WTC11 (cell line): ENCODE results near the gene DMRTB1. TPM values are rescaled to one million over a fixed set of nuclear protein-coding genes. Genes with fewer than 3 reads are reported as not detected.
"Not testable (repeated sequence)": the region's sequence is repeated elsewhere in the genome, so short reads cannot be mapped to it uniquely, and the experiment has no call there.

Source experiments
- ATAC-seq: fragments of 200-7000 bp; cut with Tn5 transposase; 2 replicates; pipeline ENCODE4 v1.10.0; 2021; ENCODE audit warnings: mild to moderate bottlenecking, moderate library complexity
- CTCF ChIA-PET: fragments of 300-600 bp; sonication (Branson Sonifier 250); formaldehyde crosslinking; loops from one replicate; lab custom pipeline; 2021; ENCODE audit warnings: antibody characterized with exemption; lab: Charles Lee
- POLR2A ChIA-PET: fragments of 350-600 bp; sonication (Branson Sonifier 250); formaldehyde crosslinking; loops from one replicate; lab custom pipeline; 2021; ENCODE audit warnings: antibody characterized with exemption; lab: Charles Lee
- DNase-seq: peaks from one replicate; pipeline ENCODE4 v3.0.0; 2021; ENCODE audit warnings: low spot score
- H3K27ac Mint-ChIP-seq: 2 replicates; pipeline ENCODE4 v1.8.0; 2021; ENCODE audit warnings: mixed read lengths
- H3K27me3 Mint-ChIP-seq: 2 replicates; pipeline ENCODE4 v1.8.0; 2021; ENCODE audit warnings: low read depth, mild to moderate bottlenecking, moderate library complexity, mixed read lengths
- H3K36me3 Mint-ChIP-seq: 2 replicates; pipeline ENCODE4 v1.8.0; 2021; ENCODE audit warnings: mixed read lengths
- H3K4me1 Mint-ChIP-seq: 2 replicates; pipeline ENCODE4 v1.8.0; 2022; ENCODE audit warnings: mixed read lengths
- H3K4me3 Mint-ChIP-seq: 2 replicates; pipeline ENCODE4 v1.8.0; 2021; ENCODE audit warnings: mild to moderate bottlenecking, moderate library complexity, mixed read lengths
- H3K9me3 Mint-ChIP-seq: 2 replicates; pipeline ENCODE4 v1.8.0; 2021; ENCODE audit warnings: mixed read lengths
- CDX4 ChIP-seq: fragments of 250-450 bp; sonication (Bioruptor Pico); IDR thresholded peaks from 2 replicates; pipeline ENCODE4 v1.9.0; 2021; ENCODE audit warnings: moderate library complexity, mild to moderate bottlenecking, inconsistent platforms, borderline replicate concordance
- CREM ChIP-seq: sonication (generic); formaldehyde crosslinking; IDR thresholded peaks from 2 replicates; pipeline ENCODE4 v1.8.1; 2022; ENCODE audit warnings: mild to moderate bottlenecking, missing genetic modification reagents, moderate library complexity
- EMX1 ChIP-seq: fragments of 250-450 bp; sonication (Bioruptor Pico); IDR thresholded peaks from 2 replicates; pipeline ENCODE4 v1.8.0; 2021; ENCODE audit warnings: mild to moderate bottlenecking
- ETV6 ChIP-seq: sonication (generic); formaldehyde crosslinking; IDR thresholded peaks from 2 replicates; pipeline ENCODE4 v1.8.1; 2022; ENCODE audit warnings: mild to moderate bottlenecking, missing genetic modification reagents
- GRHL2 ChIP-seq: fragments of 250-450 bp; sonication (Bioruptor Pico); IDR thresholded peaks from 2 replicates; pipeline ENCODE4 v1.8.0; 2022; ENCODE audit warnings: mild to moderate bottlenecking, moderate library complexity; ENCODE audit not compliant: insufficient replicate concordance, severe bottlenecking
- GTF2I ChIP-seq: fragments of 250-450 bp; sonication (Bioruptor Pico); conservative IDR thresholded peaks from 2 replicates; pipeline ENCODE4 v1.4.0; 2021; ENCODE audit warnings: mild to moderate bottlenecking
- NFATC4 ChIP-seq: fragments of 250-450 bp; sonication (Bioruptor Pico); IDR thresholded peaks from 2 replicates; pipeline ENCODE4 v1.9.0; 2021; ENCODE audit warnings: mild to moderate bottlenecking
- NR2C2 ChIP-seq: sonication (generic); formaldehyde crosslinking; IDR thresholded peaks from 2 replicates; pipeline ENCODE4 v1.8.0; 2022; ENCODE audit warnings: mild to moderate bottlenecking, missing genetic modification reagents
- PRDM15 ChIP-seq: sonication (generic); formaldehyde crosslinking; IDR thresholded peaks from 2 replicates; pipeline ENCODE4 v1.8.0; 2022; ENCODE audit warnings: missing genetic modification reagents
- PRRX2 ChIP-seq: fragments of 250-450 bp; sonication (Bioruptor Pico); IDR thresholded peaks from 2 replicates; pipeline ENCODE4 v1.8.0; 2021; ENCODE audit warnings: mild to moderate bottlenecking
- RORB ChIP-seq: fragments of 250-450 bp; sonication (Bioruptor Pico); IDR thresholded peaks from 2 replicates; pipeline ENCODE4 v1.9.0; 2021; ENCODE audit warnings: mild to moderate bottlenecking
- SMAD4 ChIP-seq: sonication (generic); formaldehyde crosslinking; IDR thresholded peaks from 2 replicates; pipeline ENCODE4 v1.8.0; 2022; ENCODE audit warnings: mild to moderate bottlenecking, missing genetic modification reagents
- TEAD1 ChIP-seq: sonication (generic); formaldehyde crosslinking; IDR thresholded peaks from 2 replicates; pipeline ENCODE4 v1.8.0; 2022; ENCODE audit warnings: mild to moderate bottlenecking, missing genetic modification reagents
- TP53 ChIP-seq: sonication (generic); formaldehyde crosslinking; IDR thresholded peaks from 2 replicates; pipeline ENCODE4 v1.8.1; 2023; ENCODE audit warnings: mild to moderate bottlenecking, missing genetic modification reagents
- USF1 ChIP-seq: sonication (generic); formaldehyde crosslinking; IDR thresholded peaks from 2 replicates; pipeline ENCODE4 v1.8.0; 2022; ENCODE audit warnings: mild to moderate bottlenecking, missing genetic modification reagents
- ZNF138 ChIP-seq: sonication (generic); formaldehyde crosslinking; conservative IDR thresholded peaks from 2 replicates; pipeline ENCODE4 v1.8.1; 2022; ENCODE audit warnings: mild to moderate bottlenecking, moderate library complexity, missing genetic modification reagents
- ZNF263 ChIP-seq: sonication (generic); formaldehyde crosslinking; IDR thresholded peaks from 2 replicates; pipeline ENCODE4 v1.8.1; 2022; ENCODE audit warnings: low read depth, mild to moderate bottlenecking, moderate library complexity, missing genetic modification reagents
- ZNF317 ChIP-seq: sonication (generic); formaldehyde crosslinking; IDR thresholded peaks from 2 replicates; pipeline ENCODE4 v1.8.1; 2023; ENCODE audit warnings: low read depth, mild to moderate bottlenecking, moderate library complexity, missing genetic modification reagents, borderline replicate concordance
- ZNF532 ChIP-seq: fragments of 250-450 bp; sonication (Bioruptor Pico); IDR thresholded peaks from 2 replicates; pipeline ENCODE4 v1.9.0; 2021; ENCODE audit warnings: mild to moderate bottlenecking, borderline replicate concordance
- total RNA-seq: library from RNA; stranded (reverse); gene quantifications from 3 replicates; pipeline ENCODE4 v1.2.3, GENCODE V29; 2021
- TF ChIP-seq, protein P1 (sequence below): sonication (generic); formaldehyde crosslinking; conservative IDR thresholded peaks from 2 replicates; pipeline ENCODE4 v1.8.1; 2022; ENCODE audit warnings: mild to moderate bottlenecking, missing genetic modification reagents
- TF ChIP-seq, protein P2 (sequence below): sonication (generic); formaldehyde crosslinking; IDR thresholded peaks from 2 replicates; pipeline ENCODE4 v1.8.0; 2022; ENCODE audit warnings: mild to moderate bottlenecking, missing genetic modification reagents
- TF ChIP-seq, protein P3 (sequence below): fragments of 250-450 bp; sonication (Bioruptor Pico); IDR thresholded peaks from 2 replicates; pipeline ENCODE4 v1.9.0; 2021; ENCODE audit warnings: mild to moderate bottlenecking

Gene DMRTB1
- total RNA-seq, 1 experiment from 2014 or later = 0.17 TPM

GRCh38 chr1:53434405-53435007, 24.7 kb upstream of the DMRTB1 start:
- Mint-ChIP-seq H3K9me3 (peaks cover 52% of the 10 kb centered on the region), H3K36me3 (peaks cover 47% of the 10 kb centered on the region), H3K27me3 (peaks cover 32% of the 10 kb centered on the region), H3K27ac (peak overlapping the region; percentile 92), H3K4me1 (peaks cover 72% of the 10 kb centered on the region)
- POLR2A ChIA-PET, H3K4me3 Mint-ChIP-seq, ATAC-seq: not testable (repeated sequence)
- CTCF ChIA-PET = interaction anchor here (1.0 to 2.3 kb wide), 2 partner anchors 10 to 42 kb away, joined by 3 to 19 read pairs; no protein-coding TSS in a partner anchor
- TF ChIP-seq TEAD1 (CRISPR knock-in tag) = 0 out of 2 replicates have a peak, but pooled peaks have one; percentile 4
- TF ChIP-seq ZNF532 = 0 out of 2 replicates have a peak, but pooled peaks have one; percentile 6
- TF ChIP-seq, protein P1, sequence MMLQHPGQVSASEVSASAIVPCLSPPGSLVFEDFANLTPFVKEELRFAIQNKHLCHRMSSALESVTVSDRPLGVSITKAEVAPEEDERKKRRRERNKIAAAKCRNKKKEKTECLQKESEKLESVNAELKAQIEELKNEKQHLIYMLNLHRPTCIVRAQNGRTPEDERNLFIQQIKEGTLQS (CRISPR knock-in tag) = 0 out of 2 replicates have a peak, but pooled peaks have one; percentile 30
- DNase-seq = peak; percentile 16

- H3K4me3 Mint-ChIP-seq = no peak overlapping the region
- DNase-seq (no peak), ATAC-seq (no peak)
- peaks cover 52% of the 10 kb centered on the region for H3K9me3 Mint-ChIP-seq
- ChIA-PET POLR2A (no interaction called here), CTCF (interaction anchor here (0.6 to 2.3 kb wide), 6 partner anchors 9 to 732 kb away, joined by 3 to 19 read pairs (median 4); no protein-coding TSS in a partner anchor)
- H3K27me3 Mint-ChIP-seq = peaks cover 32% of the 10 kb centered on the region
- peak overlapping the region; percentile 92 for H3K27ac Mint-ChIP-seq
- peaks cover 49% of the 10 kb centered on the region for H3K36me3 Mint-ChIP-seq
- peaks cover 66% of the 10 kb centered on the region for H3K4me1 Mint-ChIP-seq
- no peak for TF ChIP-seq SMAD4
- TF ChIP-seq NR2C2 (CRISPR knock-in tag) = no peak
- no peak for TF ChIP-seq ZNF138 (CRISPR knock-in tag)
- no peak for TF ChIP-seq PRDM15 (CRISPR knock-in tag)
- no peak for TF ChIP-seq TP53 (CRISPR knock-in tag)
- TF ChIP-seq, protein P2, sequence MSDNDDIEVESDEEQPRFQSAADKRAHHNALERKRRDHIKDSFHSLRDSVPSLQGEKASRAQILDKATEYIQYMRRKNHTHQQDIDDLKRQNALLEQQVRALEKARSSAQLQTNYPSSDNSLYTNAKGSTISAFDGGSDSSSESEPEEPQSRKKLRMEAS (CRISPR knock-in tag) = no peak
- no peak for TF ChIP-seq GRHL2 (CRISPR knock-in tag)
- TF ChIP-seq RORB (CRISPR knock-in tag) = no peak
- TF ChIP-seq CDX4 = no peak
- TF ChIP-seq USF1 (CRISPR knock-in tag) = no peak
- no peak for TF ChIP-seq GTF2I
- no peak for TF ChIP-seq ZNF263 (CRISPR knock-in tag)
- TF ChIP-seq, protein P3, sequence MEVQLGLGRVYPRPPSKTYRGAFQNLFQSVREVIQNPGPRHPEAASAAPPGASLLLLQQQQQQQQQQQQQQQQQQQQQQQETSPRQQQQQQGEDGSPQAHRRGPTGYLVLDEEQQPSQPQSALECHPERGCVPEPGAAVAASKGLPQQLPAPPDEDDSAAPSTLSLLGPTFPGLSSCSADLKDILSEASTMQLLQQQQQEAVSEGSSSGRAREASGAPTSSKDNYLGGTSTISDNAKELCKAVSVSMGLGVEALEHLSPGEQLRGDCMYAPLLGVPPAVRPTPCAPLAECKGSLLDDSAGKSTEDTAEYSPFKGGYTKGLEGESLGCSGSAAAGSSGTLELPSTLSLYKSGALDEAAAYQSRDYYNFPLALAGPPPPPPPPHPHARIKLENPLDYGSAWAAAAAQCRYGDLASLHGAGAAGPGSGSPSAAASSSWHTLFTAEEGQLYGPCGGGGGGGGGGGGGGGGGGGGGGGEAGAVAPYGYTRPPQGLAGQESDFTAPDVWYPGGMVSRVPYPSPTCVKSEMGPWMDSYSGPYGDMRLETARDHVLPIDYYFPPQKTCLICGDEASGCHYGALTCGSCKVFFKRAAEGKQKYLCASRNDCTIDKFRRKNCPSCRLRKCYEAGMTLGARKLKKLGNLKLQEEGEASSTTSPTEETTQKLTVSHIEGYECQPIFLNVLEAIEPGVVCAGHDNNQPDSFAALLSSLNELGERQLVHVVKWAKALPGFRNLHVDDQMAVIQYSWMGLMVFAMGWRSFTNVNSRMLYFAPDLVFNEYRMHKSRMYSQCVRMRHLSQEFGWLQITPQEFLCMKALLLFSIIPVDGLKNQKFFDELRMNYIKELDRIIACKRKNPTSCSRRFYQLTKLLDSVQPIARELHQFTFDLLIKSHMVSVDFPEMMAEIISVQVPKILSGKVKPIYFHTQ (CRISPR knock-in tag) = no peak
- no peak for TF ChIP-seq ZNF317
- TF ChIP-seq EMX1 (CRISPR knock-in tag) = no peak
- TF ChIP-seq NFATC4 (CRISPR knock-in tag) = no peak
- TF ChIP-seq CREM (CRISPR knock-in tag) = no peak
- no peak for TF ChIP-seq ETV6 (CRISPR knock-in tag)
- TF ChIP-seq PRRX2 (CRISPR knock-in tag) = no peak
These were observed 24.0 kb upstream of the DMRTB1 start for GRCh38 chr1:53435151-53435550.
